ENCODE data around the gene CASS4.
A peak's percentile ranks its signal among the peaks of the same experiment; 100 is the strongest.

Gene CASS4

DNA sequence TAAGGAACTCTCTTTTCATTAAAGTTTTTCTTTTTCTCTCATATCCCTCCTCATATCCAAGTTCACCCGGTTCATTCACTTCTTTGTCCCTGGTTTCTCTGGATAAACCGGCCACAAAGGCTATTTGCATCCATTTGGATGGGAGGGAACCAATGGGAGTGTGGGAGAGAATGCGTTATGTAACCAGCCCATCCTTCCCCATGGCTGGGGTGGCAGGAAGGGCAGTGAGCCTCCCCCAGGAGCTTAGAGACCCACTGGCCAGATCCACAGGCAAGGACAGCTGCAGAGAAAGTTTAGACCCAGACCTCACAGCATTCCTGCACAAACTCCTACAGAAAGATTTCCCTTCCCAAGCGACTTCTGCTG is 10.7 kb downstream of the CASS4 start:
- DNase-seq = no peak

- DNase-seq = no peak
These were observed 11.2 kb downstream of the CASS4 start for GRCh38 chr20:56423211-56423610.

DNA sequence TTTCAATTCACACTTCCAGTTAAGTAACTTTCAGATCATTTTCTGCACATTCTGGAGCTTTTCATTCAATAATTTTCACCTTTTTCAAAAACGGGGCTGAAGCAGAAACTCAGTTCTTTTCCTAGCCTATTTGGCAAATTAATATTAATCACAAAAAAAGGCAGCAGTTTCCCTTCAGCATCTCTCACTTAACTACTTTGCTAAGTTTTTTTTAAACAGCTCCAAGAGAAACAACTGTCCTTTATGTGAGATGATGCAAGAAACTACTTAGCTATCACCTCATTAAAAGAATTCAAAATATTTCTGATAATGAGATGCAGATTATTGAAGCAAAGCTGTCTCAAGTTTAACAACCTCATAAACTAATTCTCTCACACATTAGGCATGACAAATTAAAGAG is 11.8 kb downstream of the CASS4 start:
- no peak for DNase-seq

DNA sequence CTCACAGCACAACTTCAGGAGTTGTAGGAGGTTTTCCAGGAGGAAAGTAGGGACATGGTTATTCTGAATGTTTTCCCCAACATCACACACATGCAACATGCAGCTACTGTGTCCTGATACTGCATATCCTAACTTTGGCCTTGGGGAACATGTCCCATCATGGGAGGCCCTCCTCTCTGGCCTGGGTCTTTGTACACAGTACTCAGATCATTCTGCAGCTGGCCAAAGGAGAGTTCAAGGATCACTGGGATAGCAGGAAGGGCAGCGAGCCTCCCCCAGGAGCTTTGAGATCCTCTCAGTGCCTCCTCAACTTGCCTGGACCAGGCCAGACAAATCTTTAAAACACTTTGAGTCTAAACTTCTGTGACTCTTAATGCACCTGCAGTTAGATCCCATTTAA is 12.9 kb downstream of the CASS4 start:
- no peak for DNase-seq

- no peak for DNase-seq
These were observed 14.0 kb downstream of the CASS4 start for GRCh38 chr20:56426026-56426425.

DNA sequence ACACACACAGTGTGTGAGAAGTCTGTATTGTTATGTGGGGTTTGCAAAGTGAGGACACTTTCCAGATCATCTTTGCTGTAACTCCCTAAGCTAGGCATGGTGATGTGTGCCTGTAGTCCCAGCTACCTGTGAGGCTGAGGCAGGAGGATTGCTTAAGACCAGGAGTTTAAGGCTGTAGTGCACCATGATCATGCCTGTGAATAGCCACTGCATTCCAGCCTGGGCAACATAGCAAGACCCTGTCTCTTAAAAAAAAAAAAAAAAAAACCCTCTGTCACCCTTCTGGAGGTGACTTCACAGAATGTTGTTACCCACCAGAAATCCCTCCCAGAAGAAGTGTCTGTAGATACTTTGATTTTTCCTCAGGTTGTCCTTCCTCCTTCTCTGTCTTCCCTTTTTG is 14.9 kb downstream of the CASS4 start:
- no peak for DNase-seq

DNA sequence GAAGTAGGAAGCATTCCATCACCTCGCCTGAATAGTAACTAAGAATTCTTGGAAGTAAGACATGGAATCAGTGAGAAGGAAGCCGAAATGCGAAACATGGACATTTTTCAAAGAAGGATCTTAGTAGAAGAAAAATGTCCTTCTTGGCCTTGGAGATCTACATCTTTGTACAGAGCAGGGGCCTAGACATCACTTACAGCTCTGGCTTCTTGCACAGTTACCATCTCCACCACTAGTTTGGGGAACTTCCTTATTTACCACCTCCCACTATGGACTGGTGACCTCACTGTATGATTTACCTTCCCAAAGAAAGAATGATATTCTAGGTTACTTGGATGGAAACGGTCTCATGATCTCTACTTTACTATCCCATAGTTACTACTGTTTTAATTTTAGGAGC is 15.7 kb downstream of the CASS4 start:
- DNase-seq = no peak

- no peak for DNase-seq
These were observed 16.4 kb downstream of the CASS4 start for GRCh38 chr20:56428410-56428809.

- no peak for DNase-seq
These were observed 16.8 kb downstream of the CASS4 start for GRCh38 chr20:56428881-56429280.

DNA sequence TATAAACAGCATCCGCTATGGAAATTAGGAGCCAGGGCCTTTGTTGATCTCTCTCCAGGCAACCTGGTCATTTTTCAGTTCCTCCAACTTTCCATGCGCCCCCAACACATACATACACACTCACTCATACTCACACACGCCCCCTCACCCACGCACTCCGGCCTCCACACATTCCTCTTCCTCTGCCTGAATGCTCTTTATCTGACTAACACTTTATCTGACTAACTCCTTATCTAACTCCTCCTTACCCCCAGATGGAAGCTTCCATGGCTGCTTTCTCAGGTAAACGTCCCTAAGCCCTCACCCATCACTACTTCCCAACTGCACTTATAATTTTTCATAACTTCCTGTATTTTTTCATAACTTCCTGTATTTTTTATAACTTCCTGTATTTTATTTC is 17.4 kb downstream of the CASS4 start:
- no peak for DNase-seq

GRCh38 chr20:56429941-56430340 is 17.9 kb downstream of the CASS4 start:
- no peak for DNase-seq

DNA sequence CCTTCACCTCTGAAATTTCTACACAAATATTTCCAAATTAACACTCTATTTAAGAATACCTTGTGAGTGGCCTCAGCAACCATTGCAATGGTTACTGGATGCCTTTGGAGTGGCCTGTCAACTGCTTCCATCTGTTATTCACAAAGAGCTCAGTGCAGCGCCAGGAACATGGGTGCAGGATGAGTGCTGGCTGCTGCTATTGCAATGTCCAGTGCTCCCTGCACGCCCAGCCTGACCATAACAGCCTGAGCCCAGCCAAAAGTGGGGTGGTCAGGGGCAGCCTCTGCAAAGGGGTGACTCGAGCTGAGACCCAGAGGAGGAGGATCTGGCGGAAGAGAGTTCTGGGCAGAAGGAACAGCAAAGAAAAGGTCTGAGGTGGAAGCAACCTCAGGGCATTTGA is 18.4 kb downstream of the CASS4 start:
- DNase-seq = no peak

GRCh38 chr20:56430957-56431356 is 18.9 kb downstream of the CASS4 start:
- no peak for DNase-seq

- no peak for DNase-seq
These were observed 19.4 kb downstream of the CASS4 start for GRCh38 chr20:56431471-56431870.

- DNase-seq = no peak
These were observed 21.3 kb downstream of the CASS4 start for GRCh38 chr20:56433221-56433879.

- DNase-seq = no peak
These were observed 21.8 kb downstream of the CASS4 start for GRCh38 chr20:56433880-56434255.

GRCh38 chr20:56437196-56437960 is 25.3 kb downstream of the CASS4 start:
- DNase-seq = no peak

DNA sequence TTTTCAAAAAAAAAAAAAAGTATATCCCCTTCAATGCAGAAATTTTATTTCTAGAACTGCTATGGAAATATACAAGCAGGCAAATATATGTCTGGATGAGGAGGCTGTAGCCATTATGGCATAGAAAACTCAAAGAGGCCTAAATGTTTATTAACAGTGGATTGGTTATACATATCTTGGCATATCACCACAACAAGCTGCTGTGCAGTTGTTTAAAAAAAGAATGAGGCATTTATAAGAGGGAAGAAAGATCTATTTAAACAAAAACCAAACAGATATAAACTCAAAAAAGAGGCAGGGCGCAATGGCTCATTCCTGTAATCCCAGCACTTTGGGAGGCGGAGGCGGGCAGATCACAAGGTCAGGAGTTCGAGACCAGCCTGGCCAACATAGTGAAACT is 26.2 kb downstream of the CASS4 start:
- no peak for DNase-seq

- peak in 1 of 56 donors; percentile 14 for DNase-seq
These were observed 27.8 kb downstream of the CASS4 start for GRCh38 chr20:56439771-56440291.

DNA sequence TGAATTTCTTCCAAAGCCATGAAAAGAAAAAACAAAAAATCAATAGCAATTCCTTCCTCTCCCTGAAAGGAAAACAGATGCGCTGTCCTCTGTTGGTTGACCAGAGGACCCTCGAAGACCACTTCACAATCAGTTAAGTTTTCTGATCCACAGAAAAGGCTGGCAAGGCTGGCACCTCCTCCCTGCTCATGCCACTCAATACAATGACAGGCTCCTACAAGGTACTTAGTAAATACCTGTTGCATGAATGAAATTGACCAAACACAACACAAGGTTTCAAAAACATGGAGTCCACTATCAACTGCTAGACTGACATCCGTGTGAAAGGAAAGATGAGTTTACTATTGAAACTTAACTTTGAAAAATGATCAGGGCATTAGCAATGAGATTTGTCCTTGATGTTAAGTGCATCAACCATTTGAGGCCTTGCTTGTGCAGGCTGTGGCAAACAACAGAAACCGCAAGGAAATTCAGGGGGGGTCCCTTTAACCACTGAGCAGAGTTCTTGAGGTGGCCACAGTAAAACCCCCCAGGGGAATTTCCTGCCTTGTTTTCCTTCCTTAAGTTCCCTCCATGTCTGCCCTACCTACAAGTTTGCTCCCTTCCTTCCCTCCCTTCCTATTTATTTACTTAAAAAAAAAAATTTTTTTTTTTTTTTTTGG is 28.4 kb downstream of the CASS4 start:
- DNase-seq = no peak

GRCh38 chr20:56442389-56443365 is 30.6 kb downstream of the CASS4 start:
- DNase-seq = no peak
